Tibial nerve (tissue), 3 donors: ENCODE measurements around the gene CSPG4.

Experiments
- CTCF ChIP-seq, 5 experiments: fragments of 200-600 bp in 3 of 5; fragments of 450-650 bp in 2 of 5; sonication (generic) in 3 of 5; IDR thresholded peaks; one replicate each; pipeline ENCODE4 v1.5.1; 2016 to 2019; ENCODE audit warnings: antibody characterized with exemption in 5 of 5, mild to moderate bottlenecking in 3 of 5, moderate library complexity in 2 of 5
- POLR2A ChIP-seq, 2 donors: fragments of 450-650 bp; IDR thresholded peaks; one replicate each; pipeline ENCODE4 v1.6.1; 2017; ENCODE audit warnings: antibody characterized with exemption in 2 of 2, mild to moderate bottlenecking in 2 of 2, moderate library complexity in 2 of 2

GRCh38 chr15:75687486-75688277 lies 25.0 kb downstream of the CSPG4 start:
- no peak for TF ChIP-seq CTCF (IDR thresholded peaks at IDR 0.05)
- TF ChIP-seq POLR2A (IDR thresholded peaks at IDR 0.05) = no peak
